C4-2B (cell line): ENCODE measurements around the gene HOXA6.

ENCODE experiments used
- ZFX ChIP-seq: fragments of 450-650 bp; IDR thresholded peaks from 2 replicates; pipeline ENCODE4 v1.6.1; 2017
- TF ChIP-seq, protein P1 (sequence below): fragments of 450-650 bp; conservative IDR thresholded peaks from 2 replicates; pipeline ENCODE4 v1.5.1; 2017; ENCODE audit warnings: mild to moderate bottlenecking

- TF ChIP-seq, protein P1, sequence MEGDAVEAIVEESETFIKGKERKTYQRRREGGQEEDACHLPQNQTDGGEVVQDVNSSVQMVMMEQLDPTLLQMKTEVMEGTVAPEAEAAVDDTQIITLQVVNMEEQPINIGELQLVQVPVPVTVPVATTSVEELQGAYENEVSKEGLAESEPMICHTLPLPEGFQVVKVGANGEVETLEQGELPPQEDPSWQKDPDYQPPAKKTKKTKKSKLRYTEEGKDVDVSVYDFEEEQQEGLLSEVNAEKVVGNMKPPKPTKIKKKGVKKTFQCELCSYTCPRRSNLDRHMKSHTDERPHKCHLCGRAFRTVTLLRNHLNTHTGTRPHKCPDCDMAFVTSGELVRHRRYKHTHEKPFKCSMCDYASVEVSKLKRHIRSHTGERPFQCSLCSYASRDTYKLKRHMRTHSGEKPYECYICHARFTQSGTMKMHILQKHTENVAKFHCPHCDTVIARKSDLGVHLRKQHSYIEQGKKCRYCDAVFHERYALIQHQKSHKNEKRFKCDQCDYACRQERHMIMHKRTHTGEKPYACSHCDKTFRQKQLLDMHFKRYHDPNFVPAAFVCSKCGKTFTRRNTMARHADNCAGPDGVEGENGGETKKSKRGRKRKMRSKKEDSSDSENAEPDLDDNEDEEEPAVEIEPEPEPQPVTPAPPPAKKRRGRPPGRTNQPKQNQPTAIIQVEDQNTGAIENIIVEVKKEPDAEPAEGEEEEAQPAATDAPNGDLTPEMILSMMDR, result no peak
- no peak for TF ChIP-seq ZFX
These were observed 40.2 kb upstream of the HOXA6 start for GRCh38 chr7:27187475-27188385.
